Left cardiac atrium (tissue), 4 donors: ENCODE data around the gene KANK4. TPM values are rescaled to one million over a fixed set of nuclear protein-coding genes. Genes with fewer than 3 reads are reported as not detected.
A peak's percentile ranks its signal among the peaks of the same experiment; 100 is the strongest.

Experiments
- ATAC-seq, 2 donors: fragments of 200-7000 bp; cut with Tn5 transposase; one replicate each; pipeline ENCODE4 v1.9.1; 2020; ENCODE audit warnings: mild to moderate bottlenecking in 2 of 2, moderate library complexity in 2 of 2
- DNase-seq: peaks from one replicate; pipeline ENCODE4 v3.0.0-alpha.2; 2020
- intact Hi-C, 2 donors: fragments of 100-400 bp; cut with DNase I; formaldehyde crosslinking; loops; one replicate each; pipeline versions ENCODE4 v1.14.1 to v1.15.1; 2022 to 2023
- total RNA-seq, 2 donors: library from RNA; stranded (reverse); fragmentation: NEBNext Ultra II Directional; extraction: Animal tissue kit (Norgen Biotek cat#: 25700); gene quantifications; one replicate each; pipeline ENCODE4 v1.2.1, GENCODE V29; 2021
- donor health status: DM: no; HTN: yes; CAD: no.
- donor health status: DM: no; HTN: yes; CAD: no; lungs with severe emphysema.
- donor health status: DM: yes; HTN: yes; CAD: no.
- donor health status: Dilated cardiomyopathy.

Gene KANK4
- total RNA-seq, 2 donors from 2014 or later, result 1.4 to 4.0 TPM

GRCh38 chr1:62281922-62282555 lies 37.2 kb downstream of the KANK4 start:
- no peak for ATAC-seq
- no peak for DNase-seq
- intact Hi-C loops, result no loop called here

GRCh38 chr1:62280960-62281465 lies 38.2 kb downstream of the KANK4 start:
- intact Hi-C loops, result no loop called here
- ATAC-seq (no peak), DNase-seq (no peak)

DNA sequence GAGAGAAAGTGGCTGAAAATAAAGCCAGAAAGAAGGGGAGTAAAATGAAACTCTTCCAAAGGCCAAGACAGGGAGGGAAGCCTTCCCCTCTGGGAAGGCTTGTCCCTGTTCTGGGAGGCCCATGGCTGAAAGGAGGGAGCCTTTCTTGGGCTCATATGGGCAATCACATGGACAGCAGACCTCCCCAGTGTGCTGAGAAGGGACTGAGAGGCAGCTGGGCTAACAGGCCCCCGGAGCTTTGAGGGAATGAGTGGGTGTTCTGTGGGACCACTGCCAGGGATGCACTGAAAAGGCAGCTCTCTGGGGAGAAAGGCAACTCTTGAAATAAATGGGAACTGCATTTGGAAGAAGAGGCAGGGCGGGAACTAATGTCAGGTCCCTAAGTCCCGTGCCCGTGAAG lies 39.1 kb downstream of the KANK4 start:
- DNase-seq (no peak), ATAC-seq (peak in 1 of 2 donors; percentile 55)
- intact Hi-C loops, result no loop called here

GRCh38 chr1:62276791-62277190 lies 42.4 kb downstream of the KANK4 start:
- DNase-seq (no peak), ATAC-seq (no peak)
- intact Hi-C loops, result no loop called here

- no peak for ATAC-seq
- DNase-seq, result no peak
- intact Hi-C loops, result no loop called here
Observed at GRCh38 chr1:62274496-62275485, 44.4 kb downstream of the KANK4 start.

- DNase-seq, result no peak
- intact Hi-C loops, result no loop called here
- no peak for ATAC-seq
Observed at GRCh38 chr1:62273953-62274352, 45.3 kb downstream of the KANK4 start.

DNA sequence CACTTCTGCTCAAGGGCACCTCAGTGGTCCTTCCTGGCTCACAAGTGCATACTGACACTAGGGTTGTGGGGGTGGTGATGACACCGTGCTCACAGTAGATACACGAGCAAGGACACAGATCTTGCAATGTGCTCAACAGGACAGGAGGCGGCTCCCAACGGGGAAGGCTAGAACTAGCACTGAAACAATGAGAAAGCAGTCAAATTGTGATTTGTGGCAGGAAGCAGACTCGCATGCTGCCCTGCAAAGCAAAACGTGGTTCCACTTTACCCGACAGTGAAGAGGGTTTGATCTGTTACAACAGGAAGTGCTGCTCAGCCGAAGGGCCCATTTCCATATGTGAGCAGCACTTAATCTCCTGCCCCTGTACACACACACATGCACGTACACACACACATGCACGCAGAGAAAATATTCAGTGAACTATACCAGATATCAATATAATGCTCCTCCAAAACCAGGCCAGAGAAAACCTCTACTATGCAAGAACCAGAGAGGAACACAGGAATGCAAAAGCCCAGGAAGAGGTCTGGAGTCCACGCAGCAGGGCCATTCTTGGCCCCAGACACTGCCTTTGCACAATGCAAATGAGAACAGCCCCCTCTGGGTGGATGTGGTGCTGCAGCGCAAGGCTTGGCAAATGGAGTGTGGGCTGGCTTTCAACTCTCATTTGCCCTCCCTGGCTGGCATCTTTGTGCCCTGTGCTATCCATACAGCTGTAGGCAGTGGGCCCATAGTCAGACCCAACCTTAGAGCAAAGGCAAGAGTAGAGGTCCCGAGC lies 47.1 kb downstream of the KANK4 start:
- DNase-seq (no peak), ATAC-seq (peak in 1 of 2 donors; percentile 65)
- intact Hi-C loops, result no loop called here

GRCh38 chr1:62271134-62271533 lies 48.1 kb downstream of the KANK4 start:
- intact Hi-C loops, result no loop called here
- ATAC-seq (no peak), DNase-seq (no peak)

GRCh38 chr1:62269851-62270495 lies 49.3 kb downstream of the KANK4 start:
- ATAC-seq (no peak), DNase-seq (no peak)
- intact Hi-C loops, result no loop called here

DNA sequence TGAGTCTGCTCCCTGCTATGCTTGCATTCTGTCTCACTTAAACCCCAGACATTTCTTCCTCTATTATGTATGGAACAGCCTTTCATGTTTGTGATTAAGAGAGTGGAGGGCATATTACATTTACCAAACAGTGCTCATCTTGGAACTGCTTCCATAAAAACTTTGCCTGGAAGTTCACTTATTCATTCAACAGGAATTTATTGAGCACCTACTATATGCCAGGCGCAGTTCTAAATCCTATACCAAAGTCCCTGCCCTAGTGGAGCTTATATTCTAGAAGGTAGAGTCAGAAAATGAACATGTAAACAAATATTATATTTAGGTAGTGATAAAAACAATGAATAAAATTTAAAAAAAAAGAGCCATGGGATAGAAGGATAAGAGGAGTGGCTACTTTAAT lies 49.8 kb downstream of the KANK4 start:
- DNase-seq (no peak), ATAC-seq (no peak)
- intact Hi-C loops, result no loop called here

DNA sequence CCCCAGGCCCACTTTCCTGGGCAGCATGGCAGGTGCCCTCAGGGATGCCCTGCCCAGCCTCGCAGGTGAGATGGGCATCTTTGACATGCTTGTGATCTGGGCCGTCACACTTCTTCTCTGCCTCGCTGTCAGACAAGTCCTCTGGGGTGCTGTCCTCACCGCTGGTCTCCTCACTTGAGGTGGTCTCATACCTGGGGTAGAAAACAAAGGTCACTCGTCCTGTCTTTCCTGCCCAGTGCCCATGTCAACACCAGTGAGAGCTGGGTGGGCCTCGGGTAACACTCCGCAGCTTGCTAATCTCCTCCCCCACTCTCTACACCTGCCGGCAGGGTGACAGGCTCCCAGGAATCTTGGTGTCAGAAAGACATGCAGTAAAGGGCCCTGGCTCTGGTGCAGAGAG lies 50.9 kb downstream of the KANK4 start:
- ATAC-seq (no peak), DNase-seq (no peak)
- intact Hi-C loops, result no loop called here

DNA sequence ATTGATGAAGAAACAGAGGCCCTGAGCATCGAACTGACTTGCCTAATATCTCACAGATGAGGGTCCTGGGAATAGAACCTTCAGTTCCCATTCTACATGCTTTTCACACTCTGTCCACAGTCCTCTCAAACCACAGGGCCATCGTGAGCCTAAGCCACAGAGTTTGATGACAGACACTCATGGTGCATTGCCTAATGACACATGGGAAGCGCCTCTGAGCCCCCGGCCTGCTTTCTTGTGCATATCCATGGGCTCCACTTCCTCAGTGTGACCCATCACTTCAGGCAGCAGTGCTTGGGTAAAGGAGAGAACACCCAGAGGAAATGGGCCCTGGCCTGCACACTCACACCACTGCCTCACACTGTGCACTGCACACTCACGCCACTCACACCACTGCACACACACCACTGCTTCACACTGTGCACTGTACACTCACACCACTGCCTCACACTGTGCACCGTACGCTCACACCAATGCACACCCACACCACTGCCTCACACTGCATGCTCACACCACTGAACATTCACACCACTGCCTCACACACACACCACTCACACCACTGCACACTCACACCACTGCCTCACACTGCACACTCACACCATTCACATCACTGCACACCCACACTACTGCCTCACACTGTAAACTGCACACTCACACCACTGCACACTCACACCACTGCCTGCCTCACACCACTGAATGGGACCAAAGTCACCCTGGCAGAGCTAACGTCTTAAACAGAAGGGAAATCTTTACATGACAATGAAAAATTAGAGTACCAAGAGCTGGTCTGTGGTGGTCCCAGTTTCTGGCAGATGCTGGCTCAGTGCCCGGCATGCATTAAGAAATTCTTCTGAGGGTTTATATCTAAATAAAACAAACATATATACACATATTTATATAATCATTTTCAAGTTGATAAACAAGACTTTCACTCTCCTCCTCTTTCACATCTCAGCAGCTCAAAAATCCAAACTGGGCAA lies 53.0 kb downstream of the KANK4 start:
- DNase-seq (no peak), ATAC-seq (no peak)
- intact Hi-C loops, result no loop called here

GRCh38 chr1:62263814-62264353 lies 55.4 kb downstream of the KANK4 start:
- no peak for DNase-seq
- no peak for ATAC-seq
- intact Hi-C loops, result no loop called here

GRCh38 chr1:62263006-62263813 lies 56.0 kb downstream of the KANK4 start:
- no peak for DNase-seq
- ATAC-seq, result no peak
- intact Hi-C loops, result no loop called here

- intact Hi-C loops, result no loop called here
- no peak for DNase-seq
- no peak for ATAC-seq
Observed at GRCh38 chr1:62260688-62261087, 58.5 kb downstream of the KANK4 start.

DNA sequence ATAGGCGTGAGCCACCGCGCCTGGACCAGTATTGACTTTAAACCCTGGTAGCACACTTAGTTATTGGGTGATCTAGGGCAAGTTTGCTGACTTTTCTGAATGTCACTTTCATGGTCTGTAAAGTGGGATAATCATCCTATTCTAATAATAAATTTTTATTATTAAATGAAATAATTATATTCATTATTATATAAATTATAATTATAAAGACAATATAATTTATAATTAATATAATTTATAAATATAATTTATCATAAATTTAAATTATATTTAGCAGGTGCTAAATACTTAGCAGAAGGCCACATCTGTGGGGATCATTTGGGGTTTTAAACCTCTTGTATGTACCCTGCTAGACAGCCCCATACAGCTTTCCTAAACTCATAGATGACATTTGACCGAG lies 59.7 kb downstream of the KANK4 start:
- no peak for DNase-seq
- ATAC-seq, result no peak
- intact Hi-C loops, result no loop called here

GRCh38 chr1:62250126-62250726 lies 69.0 kb downstream of the KANK4 start:
- intact Hi-C loops, result no loop called here
- DNase-seq (no peak), ATAC-seq (no peak)
